Nephron progenitor cell (in vitro differentiated cells): Measurements from ENCODE around the gene TRAF3IP1.

Experiments
- DNase-seq: peaks from one replicate; pipeline ENCODE4 v3.0.0; 2021
- H3K27ac Mint-ChIP-seq: 2 replicates; pipeline ENCODE4 v1.8.0; 2021; ENCODE audit warnings: mild to moderate bottlenecking, moderate library complexity, mixed read lengths
- H3K27me3 Mint-ChIP-seq: 2 replicates; pipeline ENCODE4 v1.8.0; 2021; ENCODE audit warnings: mild to moderate bottlenecking, low read depth, mixed read lengths; ENCODE audit not compliant: poor library complexity
- H3K36me3 Mint-ChIP-seq: 2 replicates; pipeline ENCODE4 v1.8.0; 2021; ENCODE audit warnings: low read depth, mixed read lengths
- H3K4me1 Mint-ChIP-seq: 2 replicates; pipeline ENCODE4 v1.8.0; 2021; ENCODE audit warnings: mixed read lengths
- H3K4me3 Mint-ChIP-seq: 2 replicates; pipeline ENCODE4 v1.8.0; 2021; ENCODE audit warnings: mild to moderate bottlenecking, moderate library complexity, mixed read lengths
- H3K9me3 Mint-ChIP-seq: 2 replicates; pipeline ENCODE4 v1.8.0; 2021; ENCODE audit warnings: mild to moderate bottlenecking, moderate library complexity, mixed read lengths
- CTCF ChIP-seq: fragments of 200-600 bp; sonication (generic); IDR thresholded peaks from 2 replicates; pipeline ENCODE4 v1.5.0; 2021; ENCODE audit warnings: antibody characterized with exemption

TRAF3IP1 gene

GRCh38 chr2:238391042-238391689 is 70.8 kb downstream of the TRAF3IP1 start:
- Mint-ChIP-seq H3K9me3 (no peaks in the 10 kb centered on the region), H3K27me3 (no peaks in the 10 kb centered on the region), H3K27ac (no peak overlapping the region), H3K4me1 (peaks cover 24% of the 10 kb centered on the region), H3K36me3 (peaks cover 8% of the 10 kb centered on the region), H3K4me3 (no peak overlapping the region)
- no peak for TF ChIP-seq CTCF
- DNase-seq: no peak

- no peak for TF ChIP-seq CTCF
- H3K4me1 Mint-ChIP-seq: peaks cover 28% of the 10 kb centered on the region
- H3K27ac Mint-ChIP-seq: peak overlapping the region; percentile 7
- no peak for DNase-seq
- peaks cover 25% of the 10 kb centered on the region for H3K36me3 Mint-ChIP-seq
- no peak overlapping the region for H3K4me3 Mint-ChIP-seq
- no peaks in the 10 kb centered on the region for H3K9me3 Mint-ChIP-seq
- H3K27me3 Mint-ChIP-seq: no peaks in the 10 kb centered on the region
Measured at GRCh38 chr2:238396663-238397062, 76.3 kb downstream of the TRAF3IP1 start.

- Mint-ChIP-seq H3K9me3 (no peaks in the 10 kb centered on the region), H3K27me3 (no peaks in the 10 kb centered on the region), H3K36me3 (peaks cover 23% of the 10 kb centered on the region), H3K4me3 (no peak overlapping the region), H3K4me1 (peaks cover 28% of the 10 kb centered on the region), H3K27ac (no peak overlapping the region)
- no peak for DNase-seq
- no peak for TF ChIP-seq CTCF
Measured at GRCh38 chr2:238397356-238397755, 77.0 kb downstream of the TRAF3IP1 start.

GRCh38 chr2:238398577-238398976 is 78.3 kb downstream of the TRAF3IP1 start:
- DNase-seq: no peak
- H3K27ac Mint-ChIP-seq: peak overlapping the region; percentile 70
- peaks cover 28% of the 10 kb centered on the region for H3K4me1 Mint-ChIP-seq

GRCh38 chr2:238399094-238399493 is 78.8 kb downstream of the TRAF3IP1 start:
- Mint-ChIP-seq H3K9me3 (no peaks in the 10 kb centered on the region), H3K4me3 (no peak overlapping the region), H3K36me3 (peaks cover 29% of the 10 kb centered on the region), H3K4me1 (peaks cover 33% of the 10 kb centered on the region), H3K27ac (no peak overlapping the region), H3K27me3 (no peaks in the 10 kb centered on the region)
- no peak for TF ChIP-seq CTCF
- DNase-seq: no peak

More at GRCh38 chr2:238398577-238398976, 78.3 kb downstream of the TRAF3IP1 start:
- TF ChIP-seq CTCF: no peak
- no peaks in the 10 kb centered on the region for H3K27me3 Mint-ChIP-seq
- H3K36me3 Mint-ChIP-seq: peaks cover 24% of the 10 kb centered on the region
- no peak overlapping the region for H3K4me3 Mint-ChIP-seq
- H3K9me3 Mint-ChIP-seq: no peaks in the 10 kb centered on the region

GRCh38 chr2:238401551-238401950 is 81.2 kb downstream of the TRAF3IP1 start:
- H3K27me3 Mint-ChIP-seq: no peaks in the 10 kb centered on the region
- no peaks in the 10 kb centered on the region for H3K9me3 Mint-ChIP-seq
- TF ChIP-seq CTCF: no peak
- no peak overlapping the region for H3K4me3 Mint-ChIP-seq
- no peak for DNase-seq
- H3K36me3 Mint-ChIP-seq: peaks cover 31% of the 10 kb centered on the region
- peak overlapping the region; percentile 79 for H3K27ac Mint-ChIP-seq
- H3K4me1 Mint-ChIP-seq: peaks cover 49% of the 10 kb centered on the region
